Calu3 (cell line): Measurements from ENCODE around the gene PSAP. TPM values are rescaled to one million over a fixed set of nuclear protein-coding genes. Genes with fewer than 3 reads are reported as not detected.
A peak's percentile ranks its signal among the peaks of the same experiment; 100 is the strongest.

Source experiments
- BruUV-seq: library from RNA; stranded (reverse); fragments of 400-500 nt; replicated peaks from 2 replicates; lab custom pipeline; 2021; lab: Mats Ljungman, UMichigan
- CTCF ChIA-PET: fragments of 300-600 bp; sonication (Branson Sonifier 250); formaldehyde crosslinking; loops from one replicate; lab custom pipeline; 2022; ENCODE audit warnings: antibody characterized with exemption; lab: Charles Lee
- DNase-seq: peaks from one replicate; pipeline ENCODE4 v3.0.0; 2022
- H3K27ac Mint-ChIP-seq: one replicate; pipeline ENCODE4 v1.8.0; 2022; ENCODE audit warnings: mixed read lengths; ENCODE audit not compliant: unreplicated experiment
- H3K27me3 Mint-ChIP-seq: one replicate; pipeline ENCODE4 v1.8.0; 2022; ENCODE audit warnings: mixed read lengths; ENCODE audit not compliant: unreplicated experiment
- H3K36me3 Mint-ChIP-seq: one replicate; pipeline ENCODE4 v1.8.0; 2022; ENCODE audit warnings: mild to moderate bottlenecking, moderate library complexity, mixed read lengths; ENCODE audit not compliant: insufficient read depth, unreplicated experiment
- H3K4me1 Mint-ChIP-seq: one replicate; pipeline ENCODE4 v1.8.0; 2022; ENCODE audit warnings: mild to moderate bottlenecking, low read depth, mixed read lengths; ENCODE audit not compliant: unreplicated experiment
- H3K4me3 Mint-ChIP-seq: one replicate; pipeline ENCODE4 v1.8.0; 2022; ENCODE audit warnings: mild to moderate bottlenecking, low read depth, moderate library complexity, mixed read lengths; ENCODE audit not compliant: unreplicated experiment
- H3K9me3 Mint-ChIP-seq: one replicate; pipeline ENCODE4 v1.8.0; 2022; ENCODE audit warnings: low read depth, mixed read lengths; ENCODE audit not compliant: unreplicated experiment
- CTCF ChIP-seq: fragments of 200-600 bp; IDR thresholded peaks from one replicate; pipeline ENCODE4 v1.8.0; 2022; ENCODE audit warnings: antibody characterized with exemption; ENCODE audit not compliant: unreplicated experiment
- intact Hi-C: fragments of 100-400 bp; cut with micrococcal nuclease; formaldehyde crosslinking; loops from one replicate; pipeline ENCODE4 v1.10.0; 2022; ENCODE audit not compliant: unreplicated experiment
- total RNA-seq: library from RNA; stranded (reverse); gene quantifications from 2 replicates; pipeline ENCODE4 v1.2.3, GENCODE V29; 2022

PSAP gene
- total RNA-seq, 1 experiment from 2014 or later = 840 TPM

GRCh38 chr10:71812913-71813590 is 38.0 kb downstream of the PSAP start:
- DNase-seq = no peak
- peaks cover 2% of the 10 kb centered on the region for H3K9me3 Mint-ChIP-seq
- no peaks in the 10 kb centered on the region for H3K4me1 Mint-ChIP-seq
- no peak for TF ChIP-seq CTCF
- CTCF ChIA-PET = interaction anchor here (0.6 to 2.4 kb wide), 6 partner anchors 40 to 494 kb away, joined by 3 to 13 read pairs (median 8); partner anchors contain the start of genes SLC29A3 and VSIR
- BruUV-seq = no TSS peak
- H3K27ac Mint-ChIP-seq = no peak overlapping the region
- H3K27me3 Mint-ChIP-seq = peaks cover 8% of the 10 kb centered on the region
- intact Hi-C loops = loop anchor here (2.0 to 10.0 kb wide), 3 partner anchors 86 to 498 kb away; no protein-coding TSS in a partner anchor
- no peak overlapping the region for H3K4me3 Mint-ChIP-seq
- H3K36me3 Mint-ChIP-seq = peaks cover 50% of the 10 kb centered on the region

DNA sequence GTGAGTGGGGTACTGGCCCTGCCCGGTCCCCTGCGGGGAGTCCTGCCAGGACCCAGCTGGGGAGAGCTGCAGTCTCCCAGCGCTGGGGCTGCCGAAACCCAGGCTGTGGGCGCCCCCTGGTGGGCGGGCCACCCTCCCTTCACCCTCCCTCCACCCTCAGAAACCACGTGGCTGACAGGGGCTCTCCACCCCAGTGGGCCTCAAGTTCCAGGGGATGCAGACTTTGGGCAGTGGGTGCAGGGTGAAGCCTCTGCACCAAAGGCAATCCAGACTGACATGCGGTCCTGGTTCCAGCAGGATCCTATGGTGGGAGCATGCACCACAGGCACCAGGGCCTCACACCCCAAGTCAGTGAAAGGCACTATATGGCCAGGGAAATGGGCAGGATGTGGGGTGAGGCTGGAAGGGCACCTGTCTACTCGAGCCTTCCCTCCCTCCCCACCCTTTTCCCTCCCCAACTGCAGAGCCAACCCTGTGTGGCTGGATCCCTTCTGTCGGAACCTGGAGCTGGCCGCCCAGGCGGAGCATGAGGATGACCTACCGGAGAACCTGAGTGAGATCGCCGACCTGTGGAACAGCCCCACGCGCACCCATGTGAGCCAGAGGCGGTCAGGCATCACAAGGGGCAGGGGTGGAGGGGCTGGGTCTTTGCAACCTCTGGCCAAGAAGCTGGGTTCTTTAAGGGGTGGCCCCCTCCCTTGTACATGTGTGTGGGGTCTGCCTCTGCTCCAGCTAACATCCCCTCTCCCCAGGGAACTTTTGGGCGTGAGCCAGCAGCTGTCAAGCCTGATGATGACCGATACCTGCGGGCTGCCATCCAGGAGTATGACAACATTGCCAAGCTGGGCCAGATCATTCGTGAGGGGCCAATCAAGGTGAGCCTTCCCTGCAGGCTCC is 38.8 kb downstream of the PSAP start:
- Mint-ChIP-seq H3K4me3 (no peak overlapping the region), H3K27ac (no peak overlapping the region), H3K4me1 (no peaks in the 10 kb centered on the region), H3K36me3 (peaks cover 47% of the 10 kb centered on the region), H3K9me3 (peaks cover 2% of the 10 kb centered on the region), H3K27me3 (peaks cover 14% of the 10 kb centered on the region)
- intact Hi-C loops = loop anchor here (2.0 to 10.0 kb wide), 3 partner anchors 85 to 497 kb away; no protein-coding TSS in a partner anchor
- CTCF ChIA-PET = interaction anchor here (0.6 to 2.4 kb wide), 19 partner anchors 9 to 499 kb away, joined by 3 to 13 read pairs (median 6); partner anchors contain the start of genes SLC29A3 and VSIR
- BruUV-seq = no TSS peak
- peak; percentile 92 for DNase-seq
- TF ChIP-seq CTCF = peak; percentile 97

DNA sequence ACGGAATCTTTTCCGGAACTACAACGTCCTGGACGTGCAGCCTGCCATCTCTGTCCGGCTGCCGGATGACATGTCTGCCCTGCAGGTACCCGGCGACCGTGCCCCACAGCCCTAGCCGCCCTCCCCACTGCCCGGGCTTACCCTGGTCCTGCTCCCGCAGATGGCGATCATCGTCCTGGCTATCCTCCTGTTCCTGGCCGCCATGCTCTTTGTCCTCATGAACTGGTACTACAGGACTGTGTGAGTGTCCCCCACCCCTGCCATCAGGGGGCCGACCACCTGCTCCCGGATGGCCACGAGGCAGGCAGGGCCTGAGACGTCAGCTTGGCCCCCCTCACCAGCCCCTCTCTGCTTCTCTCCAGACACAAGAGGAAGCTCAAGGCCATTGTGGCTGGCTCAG is 39.7 kb downstream of the PSAP start:
- no TSS peak for BruUV-seq
- DNase-seq = no peak
- Mint-ChIP-seq H3K27me3 (peaks cover 14% of the 10 kb centered on the region), H3K27ac (no peak overlapping the region), H3K36me3 (peaks cover 42% of the 10 kb centered on the region), H3K4me1 (peaks cover under 1% of the 10 kb centered on the region), H3K4me3 (no peak overlapping the region), H3K9me3 (peaks cover 2% of the 10 kb centered on the region)
- intact Hi-C loops = loop anchor here (5.0 to 10.0 kb wide), 2 partner anchors 84 to 117 kb away; no protein-coding TSS in a partner anchor
- no peak for TF ChIP-seq CTCF
- CTCF ChIA-PET = interaction anchor here (0.6 to 2.4 kb wide), 18 partner anchors 8 to 496 kb away, joined by 3 to 13 read pairs (median 4); partner anchors contain the start of gene VSIR

DNA sequence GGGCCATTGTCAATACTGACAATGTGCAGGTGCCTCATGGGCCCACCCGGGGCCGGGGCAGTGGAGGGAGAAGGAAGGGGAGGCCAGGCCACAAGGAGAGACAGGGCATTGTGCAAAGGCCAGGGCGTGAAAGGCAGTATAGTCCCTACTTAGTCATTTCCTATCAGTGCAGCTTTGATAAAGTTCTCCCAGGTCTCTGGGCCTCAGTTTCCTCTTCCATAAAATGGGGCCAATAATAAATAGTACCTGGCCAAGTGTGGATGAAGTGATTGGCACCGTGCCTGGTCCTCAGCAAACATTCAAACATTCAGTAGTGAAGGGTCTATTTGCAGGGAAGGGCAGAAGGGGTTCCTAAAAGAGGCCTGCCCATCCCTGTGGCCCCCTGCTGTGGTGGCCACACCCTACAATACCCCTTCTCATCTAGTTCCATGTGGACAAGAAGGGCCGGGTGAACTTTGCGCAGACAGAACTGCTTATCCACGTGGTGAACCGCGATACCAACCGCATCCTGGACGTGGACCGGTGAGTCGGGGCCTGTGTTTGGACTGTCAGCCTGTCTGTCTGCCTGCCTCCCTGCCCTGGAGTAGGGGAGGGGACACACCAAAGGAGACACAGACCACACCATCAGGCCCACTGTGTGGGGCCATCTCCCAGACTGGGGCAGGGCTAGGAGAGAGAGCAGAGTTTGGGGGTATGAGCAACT is 40.9 kb downstream of the PSAP start:
- Mint-ChIP-seq H3K27me3 (peaks cover 24% of the 10 kb centered on the region), H3K27ac (no peak overlapping the region), H3K4me1 (peaks cover 7% of the 10 kb centered on the region), H3K9me3 (peaks cover 2% of the 10 kb centered on the region), H3K4me3 (no peak overlapping the region), H3K36me3 (peaks cover 31% of the 10 kb centered on the region)
- no peak for TF ChIP-seq CTCF
- no TSS peak for BruUV-seq
- CTCF ChIA-PET = interaction anchor here (0.7 to 1.5 kb wide), 3 partner anchors 41 to 86 kb away, joined by 3 to 4 read pairs (median 3); partner anchors contain the start of gene PSAP
- intact Hi-C loops = loop anchor here (5.0 to 10.0 kb wide), 2 partner anchors 83 to 115 kb away; no protein-coding TSS in a partner anchor
- DNase-seq = no peak
